ENCODE results near the gene PRDM11. TPM values are rescaled to one million over a fixed set of nuclear protein-coding genes. Genes with fewer than 3 reads are reported as not detected.

Gene PRDM11
- total RNA-seq, 4 donors from 2014 or later = 4.4 to 10.7 (median 7.0) TPM

DNA sequence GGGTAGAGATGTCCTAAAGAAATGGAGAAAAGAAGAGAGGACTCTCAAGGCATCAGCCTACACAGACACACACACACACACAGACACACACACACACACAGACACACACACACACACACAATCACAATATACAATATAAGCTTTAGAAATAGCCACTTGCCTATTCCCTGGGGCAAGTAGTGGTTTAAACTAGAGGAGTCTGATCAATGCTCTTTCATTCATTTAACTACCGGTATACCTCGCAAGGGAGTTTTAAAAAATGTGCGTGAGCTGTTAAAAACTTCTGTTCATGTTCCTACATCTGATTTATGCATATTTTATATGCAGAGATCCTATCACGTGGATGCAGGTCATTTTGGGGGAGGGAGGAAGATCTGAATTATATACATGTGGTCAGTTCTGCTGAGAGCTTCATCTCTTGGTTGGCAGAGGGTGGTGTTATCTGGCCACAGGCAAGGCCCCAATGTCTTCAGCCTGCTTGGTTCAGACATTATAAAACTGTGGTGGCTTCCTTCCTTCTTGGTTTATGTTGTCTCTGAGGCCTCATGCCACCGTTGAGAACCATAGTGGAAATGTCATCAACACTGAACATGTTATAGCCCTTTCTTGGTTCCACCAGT lies 83.1 kb downstream of the PRDM11 start:
- no peaks in the 10 kb centered on the region for H3K27me3 ChIP-seq
- TF ChIP-seq, protein P1, sequence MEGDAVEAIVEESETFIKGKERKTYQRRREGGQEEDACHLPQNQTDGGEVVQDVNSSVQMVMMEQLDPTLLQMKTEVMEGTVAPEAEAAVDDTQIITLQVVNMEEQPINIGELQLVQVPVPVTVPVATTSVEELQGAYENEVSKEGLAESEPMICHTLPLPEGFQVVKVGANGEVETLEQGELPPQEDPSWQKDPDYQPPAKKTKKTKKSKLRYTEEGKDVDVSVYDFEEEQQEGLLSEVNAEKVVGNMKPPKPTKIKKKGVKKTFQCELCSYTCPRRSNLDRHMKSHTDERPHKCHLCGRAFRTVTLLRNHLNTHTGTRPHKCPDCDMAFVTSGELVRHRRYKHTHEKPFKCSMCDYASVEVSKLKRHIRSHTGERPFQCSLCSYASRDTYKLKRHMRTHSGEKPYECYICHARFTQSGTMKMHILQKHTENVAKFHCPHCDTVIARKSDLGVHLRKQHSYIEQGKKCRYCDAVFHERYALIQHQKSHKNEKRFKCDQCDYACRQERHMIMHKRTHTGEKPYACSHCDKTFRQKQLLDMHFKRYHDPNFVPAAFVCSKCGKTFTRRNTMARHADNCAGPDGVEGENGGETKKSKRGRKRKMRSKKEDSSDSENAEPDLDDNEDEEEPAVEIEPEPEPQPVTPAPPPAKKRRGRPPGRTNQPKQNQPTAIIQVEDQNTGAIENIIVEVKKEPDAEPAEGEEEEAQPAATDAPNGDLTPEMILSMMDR (IDR thresholded peaks at IDR 0.05) = no peak
- no peaks in the 10 kb centered on the region for H3K9me3 ChIP-seq
- H3K36me3 ChIP-seq = peaks cover 0 to 19% (median 0%) of the 10 kb centered on the region in 3 donors
- DNase-seq = no peak
- H3K4me3 ChIP-seq = no peak overlapping the region
- H3K4me1 ChIP-seq = no peaks in the 10 kb centered on the region
- H3K27ac ChIP-seq = no peak overlapping the region

DNA sequence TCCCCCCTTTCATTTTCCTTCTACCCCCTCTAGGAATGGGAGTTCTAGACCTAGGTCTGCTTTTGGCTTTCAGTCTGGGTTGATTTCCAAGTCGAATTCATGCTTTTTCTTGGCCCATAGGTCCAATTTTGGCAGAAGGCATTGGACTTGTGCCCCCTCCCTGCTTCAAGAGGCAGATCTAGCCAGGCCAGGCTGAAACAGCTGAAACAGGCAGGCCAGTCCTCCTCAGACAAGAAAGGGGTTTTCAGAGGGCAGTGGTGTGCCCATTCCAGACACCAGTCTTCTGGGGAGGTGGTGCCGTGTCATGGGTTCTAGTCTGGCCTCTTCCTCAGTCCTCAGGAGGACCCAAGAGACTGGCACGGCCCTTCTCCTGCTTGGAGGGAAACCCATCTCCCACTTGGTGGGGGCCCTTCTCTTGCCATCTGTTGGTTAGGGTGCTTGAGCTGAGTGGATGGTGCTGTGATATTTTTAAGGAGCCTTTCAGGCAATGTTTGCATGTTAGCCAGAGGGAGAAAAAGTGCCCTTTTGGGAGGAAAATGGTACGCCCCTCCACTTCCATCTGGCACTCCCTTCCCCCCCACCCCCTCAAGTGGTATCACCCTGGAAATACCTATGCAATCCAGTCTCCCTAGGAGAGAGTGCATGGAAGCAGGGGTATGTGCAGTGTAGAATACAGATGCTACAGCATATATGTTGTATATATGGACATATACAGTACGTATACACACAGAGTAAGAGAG lies 86.1 kb downstream of the PRDM11 start:
- H3K36me3 ChIP-seq = peaks cover 0 to 4% (median 0%) of the 10 kb centered on the region in 3 donors
- DNase-seq = no peak
- no peak overlapping the region for H3K4me3 ChIP-seq
- no peaks in the 10 kb centered on the region for H3K9me3 ChIP-seq
- no peaks in the 10 kb centered on the region for H3K27me3 ChIP-seq
- no peaks in the 10 kb centered on the region for H3K4me1 ChIP-seq
- TF ChIP-seq POLR2A (IDR thresholded peaks at IDR 0.05) = no peak
- TF ChIP-seq, protein P1 (IDR thresholded peaks at IDR 0.05) = no peak
- H3K27ac ChIP-seq = no peak overlapping the region

DNA sequence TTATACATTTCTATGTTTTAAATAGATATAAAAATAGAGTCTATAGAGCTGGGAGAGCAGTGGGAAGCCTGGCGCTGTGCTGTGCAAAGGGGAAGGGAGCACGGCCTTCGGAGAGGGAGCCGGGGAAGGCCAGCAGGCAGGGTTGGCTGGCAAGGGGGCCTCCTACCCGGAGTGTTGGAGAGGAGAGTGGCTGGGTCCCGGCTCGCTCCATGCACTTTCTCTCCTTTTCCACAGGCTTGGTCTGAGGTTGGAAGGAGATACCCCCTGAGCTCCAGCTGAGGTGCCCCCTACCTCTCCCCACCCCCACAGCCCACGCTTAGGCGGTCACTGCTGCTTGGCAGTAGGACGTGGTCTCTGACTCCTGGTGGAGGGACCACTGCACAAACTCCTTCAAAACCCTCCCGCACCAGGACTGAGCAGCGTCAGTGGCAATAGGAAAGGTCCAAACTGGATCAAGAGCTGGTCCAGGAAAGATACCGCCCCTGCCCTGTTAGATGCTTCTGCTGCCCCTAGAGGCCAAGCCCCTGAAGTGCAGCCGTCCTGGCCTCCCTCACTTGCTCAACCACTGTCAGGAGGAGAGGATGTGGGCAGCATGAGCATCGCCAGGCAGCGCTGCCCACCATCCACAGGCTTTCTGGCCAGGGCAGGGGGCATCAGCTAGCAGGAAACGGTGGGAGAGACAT lies 86.8 kb downstream of the PRDM11 start:
- no peak overlapping the region for H3K27ac ChIP-seq
- H3K4me3 ChIP-seq = no peak overlapping the region
- no peaks in the 10 kb centered on the region for H3K36me3 ChIP-seq
- H3K27me3 ChIP-seq = no peaks in the 10 kb centered on the region
- DNase-seq = peak; percentile 52 to 85 (median 80)
- H3K4me1 ChIP-seq = no peaks in the 10 kb centered on the region
- H3K9me3 ChIP-seq = no peaks in the 10 kb centered on the region
- no peak for TF ChIP-seq POLR2A (IDR thresholded peaks at IDR 0.05)
- TF ChIP-seq, protein P1 (IDR thresholded peaks at IDR 0.05) = peak; percentile 31 to 80 (median 73)

DNA sequence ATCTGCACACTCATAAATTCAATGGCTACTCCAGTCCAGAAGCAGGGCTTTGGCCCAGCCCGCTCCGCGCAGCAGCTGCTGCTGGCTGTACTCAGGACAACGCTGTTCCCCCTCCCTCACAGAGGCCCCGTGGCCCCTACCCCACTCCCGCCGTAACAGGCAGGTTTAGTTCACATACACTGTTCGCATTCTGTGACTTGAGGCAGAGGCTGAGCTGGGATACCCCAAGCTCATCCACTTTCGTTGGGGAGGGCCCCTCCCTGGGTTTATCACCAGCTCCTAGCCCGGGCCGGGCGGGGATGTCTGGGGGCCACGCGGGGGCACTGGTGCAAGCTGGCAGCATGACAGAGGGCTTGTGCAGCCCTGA lies 87.3 kb downstream of the PRDM11 start:
- Histone ChIP-seq H3K27ac (no peak overlapping the region), H3K9me3 (no peaks in the 10 kb centered on the region), H3K4me3 (no peak overlapping the region), H3K4me1 (no peaks in the 10 kb centered on the region), H3K36me3 (no peaks in the 10 kb centered on the region), H3K27me3 (no peaks in the 10 kb centered on the region)
- TF ChIP-seq, protein P1 (IDR thresholded peaks at IDR 0.05) = no peak
- no peak for TF ChIP-seq POLR2A (IDR thresholded peaks at IDR 0.05)
- DNase-seq = no peak

DNA sequence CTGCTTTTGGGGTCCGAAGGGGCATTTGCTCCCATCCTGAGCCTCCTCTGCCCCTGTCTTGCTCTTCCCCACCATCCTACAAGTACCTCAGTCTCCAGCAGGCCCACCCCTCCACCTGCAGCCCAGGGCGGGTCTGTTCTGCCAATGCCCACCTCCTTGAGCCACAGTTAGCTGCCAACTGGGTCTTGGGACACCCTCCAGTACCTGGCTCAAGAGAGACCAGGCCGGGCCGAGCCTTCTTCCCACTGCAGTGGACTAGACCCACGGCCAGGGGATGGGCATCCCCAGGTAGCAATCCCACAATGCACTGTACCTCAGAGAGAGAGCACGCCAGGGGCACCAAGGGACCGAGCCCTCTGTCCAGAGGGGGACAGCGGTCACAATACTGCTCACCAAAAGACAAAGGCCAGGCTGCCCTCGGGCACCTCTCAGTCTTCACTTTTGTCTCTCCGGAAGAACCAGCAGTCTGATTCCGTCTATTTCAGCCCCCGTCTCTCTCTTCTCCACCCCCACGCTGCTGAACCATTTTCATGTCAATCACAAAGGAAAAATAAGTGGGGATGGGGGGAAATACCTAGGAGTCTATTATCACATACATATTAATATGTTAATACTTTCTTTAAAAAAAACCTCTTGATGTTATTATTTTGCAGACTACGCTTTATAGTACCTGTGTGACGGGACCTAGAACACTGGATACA lies 88.0 kb downstream of the PRDM11 start:
- no peaks in the 10 kb centered on the region for H3K4me1 ChIP-seq
- no peaks in the 10 kb centered on the region for H3K36me3 ChIP-seq
- H3K4me3 ChIP-seq = no peak overlapping the region
- no peak for DNase-seq
- no peak for TF ChIP-seq POLR2A (IDR thresholded peaks at IDR 0.05)
- TF ChIP-seq, protein P1 (IDR thresholded peaks at IDR 0.05) = no peak
- H3K27me3 ChIP-seq = no peaks in the 10 kb centered on the region
- H3K27ac ChIP-seq = no peak overlapping the region
- no peaks in the 10 kb centered on the region for H3K9me3 ChIP-seq
